Measurements from ENCODE around the gene EME1. TPM values are rescaled to one million over a fixed set of nuclear protein-coding genes. Genes with fewer than 3 reads are reported as not detected.

Gene EME1
- total and polyA plus RNA-seq, 2 experiments from 2014 or later: 14.4 to 15.9 TPM

GRCh38 chr17:50338645-50339044 lies 34.4 kb upstream of the EME1 start (continued):
- TF ChIP-seq REST (IDR thresholded peaks at IDR 0.05; ENCODE audit: unreplicated experiment): no peak
- no peak for TF ChIP-seq NANOG (IDR thresholded peaks at IDR 0.05; ENCODE audit: borderline replicate concordance)
- no peak for TF ChIP-seq STAT1 (IDR thresholded peaks at IDR 0.05; ENCODE audit: unreplicated experiment)
- TF ChIP-seq EZH2 (IDR thresholded peaks at IDR 0.05; ENCODE audit: low read depth, unreplicated experiment): no peak
- no peak for TF ChIP-seq POLR2AphosphoS5 (IDR thresholded peaks at IDR 0.05; ENCODE audit: low read depth)
- no peak for TF ChIP-seq CREB1 (CRISPR knock-in tag; IDR thresholded peaks at IDR 0.05; ENCODE audit: low read depth)

- Mint-ChIP-seq H3K4me1 (peaks cover under 1% of the 10 kb centered on the region), H3K27me3 (ENCODE audit: insufficient read depth, low read depth, poor library complexity) (peaks cover 1% of the 10 kb centered on the region), H3K9me3 (peaks cover 13% of the 10 kb centered on the region; the same call in 2 of the 3 replicates), H3K27ac (no peak overlapping the region), H3K36me3 (ENCODE audit: low read depth) (no peaks in the 10 kb centered on the region), H3K4me3 (no peak overlapping the region)
- ATAC-seq (no peak), DNase-seq (ENCODE audit: low spot score) (no peak)
- Histone ChIP-seq H3K4me2 (no peak overlapping the region), H3K27ac (ENCODE audit: low read depth) (no peak overlapping the region), H3K79me2 (replicated peaks; ENCODE audit: insufficient read depth) (no peaks in the 10 kb centered on the region), H3K9me2 (ENCODE audit: insufficient read depth) (no peaks in the 10 kb centered on the region), H3F3A (replicated peaks; ENCODE audit: low read depth) (no peaks in the 10 kb centered on the region), H3K27me3 (ENCODE audit: insufficient read depth) (peaks cover 3% of the 10 kb centered on the region; the same call in 1 of the 2 replicates), H4K20me1 (replicated peaks; ENCODE audit: insufficient read depth) (no peaks in the 10 kb centered on the region), H3K36me3 (ENCODE audit: insufficient read depth) (no peaks in the 10 kb centered on the region), H2AFZ (no peak overlapping the region), H3K4me1 (ENCODE audit: insufficient read depth) (no peaks in the 10 kb centered on the region), H3K4me3 (no peak overlapping the region)
- TF ChIP-seq CREB1 (CRISPR knock-in tag; IDR thresholded peaks at IDR 0.05; ENCODE audit: low read depth) (no peak), NANOG (IDR thresholded peaks at IDR 0.05; ENCODE audit: borderline replicate concordance) (no peak), POLR2AphosphoS5 (IDR thresholded peaks at IDR 0.05; ENCODE audit: low read depth) (no peak), ZNF114 (CRISPR knock-in tag; IDR thresholded peaks at IDR 0.05) (no peak), ZNF331 (CRISPR knock-in tag; IDR thresholded peaks at IDR 0.05; ENCODE audit: low read depth) (no peak), STAT1 (IDR thresholded peaks at IDR 0.05; ENCODE audit: unreplicated experiment) (no peak)
Observed at GRCh38 chr17:50339381-50339780, 33.6 kb upstream of the EME1 start.

- H3K79me2 ChIP-seq (replicated peaks; ENCODE audit: insufficient read depth): peaks cover 29% of the 10 kb centered on the region
- H3K36me3 ChIP-seq (ENCODE audit: insufficient read depth): no peaks in the 10 kb centered on the region
- peak overlapping the region; percentile 80 for H3K4me3 Mint-ChIP-seq
- no peak for TF ChIP-seq CREB1 (CRISPR knock-in tag; IDR thresholded peaks at IDR 0.05; ENCODE audit: low read depth)
- H3F3A ChIP-seq (replicated peaks; ENCODE audit: low read depth): no peaks in the 10 kb centered on the region
- no peaks in the 10 kb centered on the region for H3K9me3 Mint-ChIP-seq
- peaks cover 15% of the 10 kb centered on the region; the same call in 1 of the 2 replicates for H3K27me3 ChIP-seq (ENCODE audit: insufficient read depth)
- H3K4me1 Mint-ChIP-seq: peaks cover 37% of the 10 kb centered on the region
- H3K9me2 ChIP-seq (ENCODE audit: insufficient read depth): no peaks in the 10 kb centered on the region
- H3K4me1 ChIP-seq (ENCODE audit: insufficient read depth): peaks cover 18% of the 10 kb centered on the region
- peaks cover 4% of the 10 kb centered on the region; the same call in 1 of the 3 replicates for H3K36me3 Mint-ChIP-seq (ENCODE audit: low read depth)
- H3K4me2 ChIP-seq: peak overlapping the region; percentile 97
- peaks cover 17% of the 10 kb centered on the region for H3K27me3 Mint-ChIP-seq (ENCODE audit: insufficient read depth, low read depth, poor library complexity)
- 0 out of 2 replicates have a peak, but pooled peaks cover 6% of the 10 kb centered on the region for H4K20me1 ChIP-seq (replicated peaks; ENCODE audit: insufficient read depth)
- H3K27ac Mint-ChIP-seq: no peak overlapping the region
- DNase-seq (ENCODE audit: low spot score) (no peak), ATAC-seq (no peak)
- no peak overlapping the region for H2AFZ ChIP-seq
- H3K4me3 ChIP-seq: peak overlapping the region; percentile 87
- no peak overlapping the region for H3K27ac ChIP-seq (ENCODE audit: low read depth)
Observed at GRCh38 chr17:50344731-50345365, 28.2 kb upstream of the EME1 start.
